Putamen (tissue), 1 donor: ENCODE measurements around the gene ARID1B.

Experiments used
- DNase-seq: peaks from one replicate; pipeline ENCODE4 v3.0.0-alpha.2; 2016; ENCODE audit warnings: low spot score

Gene ARID1B

GRCh38 chr6:156909212-156910010 is 132.2 kb downstream of the ARID1B start:
- DNase-seq: no peak

GRCh38 chr6:156910011-156910334 is 132.8 kb downstream of the ARID1B start:
- DNase-seq: no peak

GRCh38 chr6:156910938-156911337 is 133.8 kb downstream of the ARID1B start:
- DNase-seq: no peak

- no peak for DNase-seq
Observed at GRCh38 chr6:156911581-156911980, 134.4 kb downstream of the ARID1B start.

- no peak for DNase-seq
Observed at GRCh38 chr6:156912431-156912830, 135.3 kb downstream of the ARID1B start.

- DNase-seq: no peak
Observed at GRCh38 chr6:156914181-156914580, 137.0 kb downstream of the ARID1B start.

GRCh38 chr6:156916130-156916801 is 139.1 kb downstream of the ARID1B start:
- DNase-seq: no peak

- DNase-seq: no peak
Observed at GRCh38 chr6:156917213-156917612, 140.0 kb downstream of the ARID1B start.

- no peak for DNase-seq
Observed at GRCh38 chr6:156918647-156919046, 141.5 kb downstream of the ARID1B start.

GRCh38 chr6:156919370-156919769 is 142.2 kb downstream of the ARID1B start:
- no peak for DNase-seq

- no peak for DNase-seq
Observed at GRCh38 chr6:156919814-156920369, 142.7 kb downstream of the ARID1B start.

- DNase-seq: no peak
Observed at GRCh38 chr6:156924246-156924645, 147.1 kb downstream of the ARID1B start.

- no peak for DNase-seq
Observed at GRCh38 chr6:156925026-156925425, 147.8 kb downstream of the ARID1B start.

GRCh38 chr6:156925718-156926607 is 148.8 kb downstream of the ARID1B start:
- no peak for DNase-seq

- DNase-seq: no peak
Observed at GRCh38 chr6:156928126-156928525, 150.9 kb downstream of the ARID1B start.

GRCh38 chr6:156928972-156929371 is 151.8 kb downstream of the ARID1B start:
- DNase-seq: no peak

- no peak for DNase-seq
Observed at GRCh38 chr6:156931283-156931682, 154.1 kb downstream of the ARID1B start.

GRCh38 chr6:156933201-156934068 is 156.3 kb downstream of the ARID1B start:
- no peak for DNase-seq

GRCh38 chr6:156934069-156934460 is 156.9 kb downstream of the ARID1B start:
- DNase-seq: no peak

- no peak for DNase-seq
Observed at GRCh38 chr6:156935000-156935399, 157.8 kb downstream of the ARID1B start.

GRCh38 chr6:156938143-156938542 is 161.0 kb downstream of the ARID1B start:
- DNase-seq: no peak
